ENCODE measurements around the gene ADGRA3. TPM values are rescaled to one million over a fixed set of nuclear protein-coding genes. Genes with fewer than 3 reads are reported as not detected.
A peak's percentile ranks its signal among the peaks of the same experiment; 100 is the strongest.

Gene ADGRA3, protein sequence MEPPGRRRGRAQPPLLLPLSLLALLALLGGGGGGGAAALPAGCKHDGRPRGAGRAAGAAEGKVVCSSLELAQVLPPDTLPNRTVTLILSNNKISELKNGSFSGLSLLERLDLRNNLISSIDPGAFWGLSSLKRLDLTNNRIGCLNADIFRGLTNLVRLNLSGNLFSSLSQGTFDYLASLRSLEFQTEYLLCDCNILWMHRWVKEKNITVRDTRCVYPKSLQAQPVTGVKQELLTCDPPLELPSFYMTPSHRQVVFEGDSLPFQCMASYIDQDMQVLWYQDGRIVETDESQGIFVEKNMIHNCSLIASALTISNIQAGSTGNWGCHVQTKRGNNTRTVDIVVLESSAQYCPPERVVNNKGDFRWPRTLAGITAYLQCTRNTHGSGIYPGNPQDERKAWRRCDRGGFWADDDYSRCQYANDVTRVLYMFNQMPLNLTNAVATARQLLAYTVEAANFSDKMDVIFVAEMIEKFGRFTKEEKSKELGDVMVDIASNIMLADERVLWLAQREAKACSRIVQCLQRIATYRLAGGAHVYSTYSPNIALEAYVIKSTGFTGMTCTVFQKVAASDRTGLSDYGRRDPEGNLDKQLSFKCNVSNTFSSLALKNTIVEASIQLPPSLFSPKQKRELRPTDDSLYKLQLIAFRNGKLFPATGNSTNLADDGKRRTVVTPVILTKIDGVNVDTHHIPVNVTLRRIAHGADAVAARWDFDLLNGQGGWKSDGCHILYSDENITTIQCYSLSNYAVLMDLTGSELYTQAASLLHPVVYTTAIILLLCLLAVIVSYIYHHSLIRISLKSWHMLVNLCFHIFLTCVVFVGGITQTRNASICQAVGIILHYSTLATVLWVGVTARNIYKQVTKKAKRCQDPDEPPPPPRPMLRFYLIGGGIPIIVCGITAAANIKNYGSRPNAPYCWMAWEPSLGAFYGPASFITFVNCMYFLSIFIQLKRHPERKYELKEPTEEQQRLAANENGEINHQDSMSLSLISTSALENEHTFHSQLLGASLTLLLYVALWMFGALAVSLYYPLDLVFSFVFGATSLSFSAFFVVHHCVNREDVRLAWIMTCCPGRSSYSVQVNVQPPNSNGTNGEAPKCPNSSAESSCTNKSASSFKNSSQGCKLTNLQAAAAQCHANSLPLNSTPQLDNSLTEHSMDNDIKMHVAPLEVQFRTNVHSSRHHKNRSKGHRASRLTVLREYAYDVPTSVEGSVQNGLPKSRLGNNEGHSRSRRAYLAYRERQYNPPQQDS (N-terminal part only)
- total RNA-seq (ENCODE audit: insufficient read depth, low replicate concordance), result 35.6 TPM

DNA sequence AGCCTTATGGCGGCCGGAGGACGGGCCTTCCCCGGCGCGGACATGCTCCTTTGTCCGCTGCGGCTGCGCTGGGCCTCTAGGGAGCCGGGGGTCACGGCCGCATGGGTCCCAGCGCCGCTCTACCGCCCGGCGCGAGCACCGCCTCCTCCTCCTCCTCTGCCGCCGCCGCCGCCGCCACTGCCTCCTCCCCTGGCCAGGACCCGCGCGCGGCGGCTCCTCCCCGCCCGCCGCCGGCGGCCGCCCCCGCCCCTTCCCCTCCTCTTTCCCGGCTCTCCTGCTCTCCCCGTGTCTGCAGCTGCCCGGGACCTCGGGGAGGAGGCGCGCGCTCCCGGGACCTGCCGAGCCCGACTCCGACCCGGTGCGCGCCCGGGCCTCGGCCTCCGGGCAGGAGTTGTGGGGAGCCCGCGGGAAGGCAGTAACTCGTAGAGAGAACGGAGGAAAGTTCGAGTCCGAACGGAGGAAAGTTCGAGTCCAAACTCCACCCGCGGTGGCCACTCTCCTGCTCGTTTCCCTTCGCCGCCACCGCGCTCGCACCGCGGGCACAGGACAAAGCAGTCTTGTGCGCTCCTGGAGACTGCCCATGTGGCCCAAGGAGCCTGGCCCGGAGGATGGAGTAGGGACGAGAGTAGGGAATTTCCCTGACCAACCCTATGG lies at the start of gene ADGRA3:
TSS of gene ADGRA3 (minus strand) at position 179 of the 654 bp plus-strand sequence. CDS start 282 bp downstream, outside the sequence.
- peak; percentile 87 for DNase-seq (ENCODE audit: low spot score)

- DNase-seq (ENCODE audit: low spot score), result no peak
Observed at GRCh38 chr4:22556495-22556894, 40.6 kb upstream of the ADGRA3 start.

GRCh38 chr4:22554670-22555069 lies 38.8 kb upstream of the ADGRA3 start:
- DNase-seq (ENCODE audit: low spot score), result no peak

DNA sequence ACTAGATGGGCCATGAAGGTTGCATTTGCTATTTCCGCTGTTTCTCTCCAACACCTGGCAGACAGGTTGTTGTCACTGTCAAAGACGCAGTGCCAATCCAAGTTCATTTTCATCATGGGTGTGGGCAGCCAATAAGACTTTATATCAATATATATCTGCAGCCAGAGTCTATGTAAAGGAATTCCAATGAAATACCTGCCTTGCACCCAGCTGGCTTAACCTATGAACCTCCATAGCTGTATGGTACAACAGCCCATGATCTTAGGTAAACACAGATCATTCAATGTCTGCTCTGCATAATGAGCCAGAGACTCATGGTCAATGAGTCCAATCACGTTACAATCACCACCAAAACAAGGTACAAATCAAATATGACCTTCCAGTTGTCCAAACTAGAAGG lies 37.7 kb upstream of the ADGRA3 start:
- no peak for DNase-seq (ENCODE audit: low spot score)

DNA sequence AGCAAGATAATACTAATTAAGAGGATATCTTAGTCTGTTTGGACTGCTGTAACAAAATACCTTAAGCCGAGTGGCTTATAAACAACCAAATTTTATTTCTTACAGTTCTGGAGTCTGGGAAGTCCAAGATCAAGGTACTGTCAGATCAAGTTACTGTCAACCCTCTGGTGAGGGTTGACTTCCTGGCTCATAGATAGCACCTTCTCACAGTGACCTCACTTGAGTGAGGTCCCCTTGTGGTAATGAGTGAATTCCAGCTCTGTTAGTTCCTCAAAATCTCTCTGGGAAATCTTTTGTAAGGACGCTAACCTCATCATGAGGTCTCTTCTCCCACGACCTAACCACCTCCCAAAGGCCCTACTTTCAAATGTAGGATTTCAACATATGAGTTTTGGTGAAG lies 36.9 kb upstream of the ADGRA3 start:
- no peak for DNase-seq (ENCODE audit: low spot score)

DNA sequence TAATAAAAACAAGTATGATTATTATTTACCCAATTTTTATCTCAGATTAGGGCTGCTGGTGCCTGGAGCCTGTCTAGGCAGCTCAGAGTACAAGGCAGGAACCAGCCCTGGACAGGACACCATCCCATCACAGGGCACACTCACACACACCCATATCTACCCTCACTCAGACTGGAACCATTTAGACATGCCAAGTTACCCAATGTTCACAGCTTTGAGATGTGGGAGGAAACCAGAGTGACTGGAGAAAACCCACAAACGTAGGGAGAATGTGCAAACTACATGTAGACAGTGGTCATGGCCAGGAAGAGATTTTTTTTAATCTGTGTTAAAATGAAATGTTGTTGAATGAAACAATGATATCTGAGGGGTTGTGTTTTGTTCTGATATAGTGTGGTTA lies 35.7 kb upstream of the ADGRA3 start:
- no peak for DNase-seq (ENCODE audit: low spot score)

GRCh38 chr4:22546299-22546698 lies 30.4 kb upstream of the ADGRA3 start:
- DNase-seq (ENCODE audit: low spot score), result no peak

- DNase-seq (ENCODE audit: low spot score), result no peak
Observed at GRCh38 chr4:22539251-22539650, 23.4 kb upstream of the ADGRA3 start.

GRCh38 chr4:22537864-22538263 lies 22.0 kb upstream of the ADGRA3 start:
- DNase-seq (ENCODE audit: low spot score), result no peak

- no peak for DNase-seq (ENCODE audit: low spot score)
Observed at GRCh38 chr4:22534374-22534773, 18.5 kb upstream of the ADGRA3 start.

- DNase-seq (ENCODE audit: low spot score), result no peak
Observed at GRCh38 chr4:22532896-22533295, 17.0 kb upstream of the ADGRA3 start.

GRCh38 chr4:22532117-22532516 lies 16.3 kb upstream of the ADGRA3 start:
- DNase-seq (ENCODE audit: low spot score), result no peak

DNA sequence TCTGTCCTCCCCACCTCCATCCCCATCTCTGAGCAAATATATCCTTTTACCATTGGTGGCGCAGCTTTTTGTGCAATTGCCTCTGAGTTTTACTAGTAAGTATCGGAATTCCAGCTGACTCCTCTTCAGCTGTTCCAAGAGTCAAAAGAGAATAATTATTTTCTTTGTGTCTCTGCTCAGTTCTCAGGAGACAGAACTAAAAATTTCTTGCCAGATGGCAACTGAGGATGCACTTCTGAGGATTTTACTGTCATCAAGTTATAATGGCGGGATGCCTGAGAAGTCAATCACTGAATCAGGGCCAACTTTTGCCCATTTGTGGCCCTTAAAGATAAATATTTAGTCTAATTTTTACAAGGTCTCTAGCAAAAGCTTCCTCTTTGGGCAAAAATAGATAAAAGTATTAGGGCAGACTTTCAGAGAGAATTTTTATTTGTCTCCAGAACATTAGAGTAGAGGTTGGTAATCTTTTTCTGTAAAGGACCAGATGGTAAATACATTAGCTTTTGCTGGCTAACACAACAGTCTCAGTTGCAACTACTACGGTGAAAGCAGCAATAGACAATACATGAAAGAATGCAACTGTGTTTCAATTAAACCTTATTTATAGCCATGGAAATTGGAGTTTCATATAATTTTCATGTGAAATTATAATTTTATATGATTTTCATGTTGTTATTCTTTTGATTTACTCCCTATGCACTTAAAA lies 15.6 kb upstream of the ADGRA3 start:
- DNase-seq (ENCODE audit: low spot score), result no peak

DNA sequence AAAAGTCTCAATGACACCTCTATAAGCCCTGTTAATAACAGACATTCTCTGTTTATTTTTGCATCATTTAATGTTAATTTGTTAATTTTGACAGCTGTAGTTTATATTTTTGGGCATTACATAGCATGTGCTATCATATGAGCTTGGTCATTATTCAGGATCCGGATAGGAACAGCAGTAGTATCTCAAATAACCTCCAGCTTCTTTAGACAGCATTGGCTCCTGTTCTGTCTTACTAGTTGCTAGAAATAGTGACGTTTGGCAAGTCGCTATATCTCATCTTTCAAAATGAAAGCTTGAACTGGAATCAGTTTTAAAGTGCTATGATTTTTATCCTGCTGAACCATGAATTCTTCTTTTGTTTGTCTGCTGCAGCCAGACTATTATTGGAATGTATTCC lies 9.0 kb upstream of the ADGRA3 start:
- DNase-seq (ENCODE audit: low spot score), result no peak

DNA sequence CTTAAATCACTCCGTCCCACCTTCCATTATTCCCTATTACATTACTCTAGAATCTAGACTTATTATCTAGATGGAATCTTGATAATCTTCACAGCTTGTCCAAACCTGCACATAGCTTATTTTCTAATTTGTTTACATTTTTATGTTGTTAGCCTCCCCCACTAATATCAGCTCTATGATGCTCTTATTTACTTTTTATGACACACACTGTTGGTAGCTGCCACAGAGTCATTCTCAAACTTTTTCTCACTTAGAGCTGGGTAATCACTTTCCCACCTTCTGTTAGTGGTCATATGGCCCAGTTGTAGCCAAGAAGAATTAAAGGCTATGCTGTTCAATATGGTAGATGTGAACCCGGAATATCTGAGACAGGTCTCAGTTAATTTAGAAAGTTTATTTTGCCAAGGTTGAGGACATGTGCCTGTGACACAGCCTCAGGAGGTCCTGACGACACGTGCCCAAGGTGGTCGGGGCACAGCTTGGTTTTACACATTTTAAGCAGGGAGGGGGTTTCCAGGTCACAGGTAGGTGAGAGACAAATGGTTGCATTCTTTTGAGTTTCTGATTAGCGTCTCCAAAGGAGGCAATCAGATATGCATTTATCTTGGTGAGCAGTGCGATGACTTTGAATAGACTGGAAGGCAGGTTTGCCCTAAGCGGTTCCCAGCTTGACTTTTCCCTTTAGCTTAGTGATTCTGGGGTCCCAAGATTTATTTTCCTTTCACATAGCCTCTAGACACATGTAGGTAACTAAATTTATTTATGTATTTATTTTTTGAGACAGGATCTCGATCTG lies 7.0 kb upstream of the ADGRA3 start:
- no peak for DNase-seq (ENCODE audit: low spot score)

DNA sequence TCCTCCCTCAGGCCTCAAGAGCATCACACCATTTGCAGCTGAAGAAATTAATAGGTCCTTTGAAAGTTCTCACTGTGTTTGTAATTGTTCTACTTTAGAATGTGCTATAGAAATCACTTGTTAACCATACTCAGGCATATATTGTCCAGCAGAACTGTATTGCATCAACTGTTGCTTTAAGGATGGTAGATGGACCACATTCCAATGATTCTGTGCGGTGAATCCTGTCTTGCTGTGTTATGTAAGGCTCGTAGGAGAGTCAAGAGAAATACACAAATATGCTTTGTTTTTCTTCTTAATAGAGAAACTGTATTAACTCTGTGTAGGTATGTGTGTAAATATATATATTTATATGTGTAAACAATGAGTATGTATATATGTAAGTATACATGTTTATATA lies 6.3 kb upstream of the ADGRA3 start:
- DNase-seq (ENCODE audit: low spot score), result peak; percentile 19

- DNase-seq (ENCODE audit: low spot score), result no peak
Observed at GRCh38 chr4:22521240-22521639, 5.4 kb upstream of the ADGRA3 start.

DNA sequence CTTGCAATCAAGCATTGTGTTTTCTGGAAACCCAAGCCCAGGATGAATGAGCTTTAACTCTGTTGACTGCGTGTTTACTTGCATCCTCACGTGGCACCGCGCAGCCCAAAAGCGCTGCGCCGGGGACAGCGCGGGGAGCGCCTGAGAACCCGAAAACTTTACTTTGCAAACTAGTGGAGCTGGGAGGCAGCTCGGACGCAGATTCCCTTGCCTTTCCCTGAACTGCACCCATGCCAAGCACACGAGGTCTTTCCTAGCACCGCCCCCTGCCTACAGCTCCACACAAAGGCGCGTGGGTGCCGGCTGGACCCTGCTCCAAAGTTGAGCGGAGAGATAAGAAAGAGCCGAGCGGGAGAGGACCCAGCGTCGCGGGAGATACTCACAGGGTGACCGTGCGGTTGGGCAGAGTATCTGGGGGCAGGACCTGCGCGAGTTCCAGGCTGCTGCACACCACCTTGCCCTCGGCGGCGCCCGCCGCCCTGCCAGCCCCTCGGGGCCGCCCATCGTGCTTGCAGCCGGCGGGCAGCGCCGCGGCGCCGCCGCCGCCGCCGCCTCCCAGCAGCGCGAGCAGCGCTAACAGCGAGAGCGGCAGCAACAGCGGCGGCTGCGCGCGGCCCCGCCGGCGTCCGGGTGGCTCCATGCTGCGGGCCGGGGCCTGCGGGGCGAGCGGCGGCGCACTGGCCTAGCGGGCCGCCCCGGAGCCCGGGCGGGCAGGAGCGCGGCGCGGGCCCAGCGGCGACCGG lies 550 bp downstream of the ADGRA3 start:
- DNase-seq (ENCODE audit: low spot score), result peak; percentile 81

GRCh38 chr4:22514481-22514880 lies 1.4 kb downstream of the ADGRA3 start:
- DNase-seq (ENCODE audit: low spot score), result peak; percentile 9

Measured in umbilical cord (tissue), 2 donors.